NCI-H2107 treated with DMSO at 0.1 percent for 48 hours (cell line): ENCODE data around the gene RECQL5.

Experiments
- DNase-seq: peaks from one replicate; lab custom pipeline; 2025; ENCODE audit not compliant: unreplicated experiment; lab: John Stamatoyannopoulos, UW

RECQL5 gene

DNA sequence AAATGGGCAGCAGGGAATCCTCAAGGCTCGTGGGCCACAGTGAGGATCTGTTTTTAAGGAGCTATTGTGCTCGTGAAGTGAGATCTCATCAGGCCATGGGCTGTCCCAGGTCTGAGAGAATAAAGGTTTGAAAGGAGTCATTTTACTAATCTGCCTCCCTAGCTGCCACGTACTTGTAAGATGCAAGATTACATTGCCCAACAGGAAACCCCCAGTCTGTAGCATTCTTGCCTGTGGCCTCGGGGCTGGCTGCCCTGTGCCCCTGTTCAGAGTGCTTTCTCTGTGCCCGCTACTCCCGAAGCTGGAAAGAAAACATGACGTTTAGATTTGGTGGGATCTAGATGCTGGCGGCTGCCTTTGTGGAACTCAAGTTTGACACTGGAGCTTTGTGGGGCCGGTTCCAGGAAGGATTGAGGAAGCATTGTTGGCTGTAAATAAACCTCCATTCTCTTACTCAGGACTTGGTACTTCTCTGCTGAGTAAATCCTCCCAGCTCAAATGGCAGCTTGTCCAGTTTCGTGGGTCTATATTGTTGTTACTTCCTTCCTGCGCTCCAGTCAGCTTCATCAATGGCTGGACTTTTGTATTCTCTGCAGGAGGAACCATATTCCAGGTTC is 21.4 kb upstream of the RECQL5 start:
- no peak for DNase-seq

GRCh38 chr17:75685499-75685898 is 18.5 kb upstream of the RECQL5 start:
- DNase-seq, result no peak

DNA sequence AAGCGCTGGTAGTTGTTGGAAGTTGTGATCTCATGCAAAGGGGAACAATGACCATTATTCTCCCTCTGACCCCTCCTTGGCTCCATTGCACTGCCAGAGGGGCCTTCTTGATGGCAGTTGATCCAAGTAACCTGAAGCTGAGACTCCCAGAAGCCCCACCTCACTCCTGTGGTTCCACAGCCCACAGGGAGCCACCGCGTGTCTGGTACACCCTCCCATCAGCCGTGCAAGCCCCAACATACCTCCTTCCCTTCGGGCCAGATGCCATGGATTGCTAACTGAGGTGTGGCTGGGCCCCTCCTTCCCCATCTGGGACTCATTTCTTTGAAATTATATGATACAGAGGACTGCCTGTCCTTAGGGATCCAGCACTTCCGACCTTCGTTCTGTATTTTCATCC is 18.0 kb upstream of the RECQL5 start:
- no peak for DNase-seq

- DNase-seq, result no peak
These were observed 17.3 kb upstream of the RECQL5 start for GRCh38 chr17:75684249-75684648.

GRCh38 chr17:75683583-75683982 is 16.6 kb upstream of the RECQL5 start:
- DNase-seq, result no peak

GRCh38 chr17:75681289-75681688 is 14.3 kb upstream of the RECQL5 start:
- DNase-seq, result no peak

DNA sequence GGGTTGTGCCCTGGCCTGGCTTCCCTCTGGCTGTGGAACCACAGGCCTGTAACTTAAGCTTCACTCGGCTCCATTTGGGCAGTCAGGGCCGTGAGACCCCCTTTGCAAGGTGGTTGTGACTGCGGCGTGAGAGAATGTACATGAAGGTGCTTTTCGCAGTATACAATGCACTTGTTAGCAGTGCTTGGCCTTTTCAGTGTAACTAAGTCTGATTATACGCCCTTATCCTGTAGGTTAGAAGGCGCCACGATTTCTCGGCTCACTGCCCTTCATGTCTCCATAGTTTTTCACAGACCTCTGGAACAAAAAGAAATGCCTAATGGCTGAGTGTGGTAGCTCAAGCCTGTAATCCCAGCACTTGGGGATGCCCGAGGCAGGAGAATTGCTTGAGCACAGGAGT is 13.5 kb upstream of the RECQL5 start:
- DNase-seq, result no peak

DNA sequence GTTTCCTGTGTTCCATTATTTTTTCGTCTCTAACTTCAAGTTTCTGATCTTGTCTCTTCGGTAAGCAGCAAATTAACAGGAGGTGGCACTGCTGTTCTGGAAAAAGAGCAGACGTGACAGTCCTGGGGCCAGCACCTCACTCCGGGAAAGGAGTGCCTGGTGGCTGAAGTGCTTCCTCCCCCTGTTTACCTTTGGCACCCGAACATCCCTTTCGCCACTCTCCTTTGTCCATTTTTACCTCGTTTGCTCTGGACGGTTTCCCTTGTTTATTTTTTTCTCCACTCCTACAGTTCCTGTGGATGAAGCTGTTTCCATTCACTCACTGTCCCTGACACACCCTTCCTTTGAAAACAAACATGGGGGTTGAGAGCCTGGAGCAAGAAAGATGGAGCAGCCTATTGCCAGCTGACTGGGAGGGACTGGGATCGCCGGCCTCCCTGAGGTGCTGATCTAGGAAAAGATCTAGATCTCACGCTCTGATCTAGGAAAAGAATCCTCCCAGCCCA is 12.8 kb upstream of the RECQL5 start:
- DNase-seq, result no peak

DNA sequence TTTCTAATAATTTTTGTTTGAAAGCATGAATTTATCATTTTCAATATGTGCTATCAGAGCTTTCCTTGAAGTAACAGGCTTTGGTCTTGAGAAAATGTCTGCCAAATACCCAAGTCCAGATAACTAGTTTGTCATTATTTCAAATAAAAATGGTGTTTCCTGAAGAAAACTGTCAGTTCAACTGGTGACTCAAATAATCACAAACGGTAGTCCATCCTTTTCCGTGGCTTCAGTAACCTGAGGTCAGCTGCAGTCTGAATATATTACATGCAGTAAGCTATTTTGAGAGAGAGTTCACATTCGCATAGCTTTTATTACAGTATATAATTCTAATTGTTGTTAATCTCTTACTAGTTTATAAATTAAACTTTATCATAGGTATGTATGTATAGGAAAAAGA is 9.5 kb upstream of the RECQL5 start:
- DNase-seq, result no peak

DNA sequence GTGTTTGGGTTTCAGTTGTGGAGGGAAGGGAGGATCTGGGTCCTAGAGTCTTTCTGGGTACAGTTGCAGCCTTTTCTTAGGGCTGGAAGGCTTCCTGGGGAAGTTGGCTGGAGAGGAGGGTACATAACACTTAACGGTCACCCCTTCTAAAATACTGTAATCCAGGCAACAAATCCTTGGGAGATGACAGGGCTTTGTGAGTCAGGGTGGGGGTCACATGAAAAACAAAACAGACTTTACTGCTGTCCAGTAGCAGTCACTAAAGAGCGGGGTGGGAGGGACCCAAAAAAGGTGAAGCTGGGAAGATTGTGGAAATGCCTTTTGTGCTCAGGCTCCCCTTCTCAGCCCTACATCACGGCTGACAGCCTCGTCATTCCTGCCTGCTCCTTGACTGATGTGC is 6.5 kb upstream of the RECQL5 start:
- DNase-seq, result no peak

DNA sequence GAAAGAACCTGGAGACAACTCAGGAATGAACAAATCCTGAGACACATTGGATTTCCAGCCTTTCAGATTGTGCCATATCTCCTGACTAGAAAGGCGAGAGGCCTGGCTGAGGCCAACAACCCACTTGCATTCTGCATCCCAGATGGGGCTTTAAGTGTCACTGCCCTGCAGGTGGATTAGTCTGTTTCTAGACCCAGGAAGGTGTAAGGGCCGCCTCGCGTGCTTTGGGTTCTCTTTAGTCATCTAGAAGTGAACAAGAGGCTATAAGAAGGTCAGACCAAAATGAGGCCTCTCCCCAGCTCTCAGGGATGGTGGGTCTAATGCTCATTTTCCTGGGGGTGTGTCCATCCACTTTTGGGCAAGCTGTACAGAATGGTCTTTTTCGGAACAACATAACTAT is 5.1 kb upstream of the RECQL5 start:
- no peak for DNase-seq

DNA sequence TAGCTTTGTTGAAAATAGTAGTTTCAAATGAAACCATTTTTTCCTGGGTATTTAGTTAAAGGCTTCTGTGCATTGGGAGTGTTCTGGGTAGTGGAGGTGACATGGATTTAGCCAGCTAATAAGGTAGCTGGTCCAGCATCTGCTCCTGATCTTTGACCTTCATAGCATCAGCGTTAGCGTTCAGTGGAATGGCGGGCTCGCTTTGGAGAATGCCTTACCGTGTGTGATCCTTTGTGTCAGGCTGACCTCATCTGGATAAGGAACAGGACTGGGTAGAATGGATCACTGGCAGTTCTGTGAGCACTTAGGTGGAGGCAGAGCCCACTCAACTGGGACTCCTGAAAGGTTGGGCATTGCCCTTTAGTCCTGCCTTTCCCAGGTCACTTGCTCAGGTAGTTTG is 3.9 kb upstream of the RECQL5 start:
- DNase-seq, result no peak

DNA sequence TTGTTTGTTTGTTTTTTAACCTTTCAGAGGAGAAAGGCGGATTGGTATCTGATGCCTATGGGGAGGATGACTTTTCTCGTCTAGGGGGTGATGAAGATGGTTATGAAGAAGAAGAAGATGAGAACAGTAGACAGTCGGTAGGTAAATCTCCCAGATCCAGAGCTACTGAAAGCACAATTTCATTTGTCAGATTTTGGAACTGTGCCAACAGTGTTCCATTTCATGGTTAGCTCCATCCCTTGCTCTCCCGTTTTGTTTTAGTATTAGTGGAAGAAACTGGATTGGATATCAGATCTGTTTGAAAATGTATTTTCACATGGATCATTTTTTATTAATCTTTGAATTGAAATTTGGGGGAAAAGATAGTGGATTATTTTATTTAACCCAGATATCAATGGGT is 1.5 kb upstream of the RECQL5 start:
- DNase-seq, result no peak

DNA sequence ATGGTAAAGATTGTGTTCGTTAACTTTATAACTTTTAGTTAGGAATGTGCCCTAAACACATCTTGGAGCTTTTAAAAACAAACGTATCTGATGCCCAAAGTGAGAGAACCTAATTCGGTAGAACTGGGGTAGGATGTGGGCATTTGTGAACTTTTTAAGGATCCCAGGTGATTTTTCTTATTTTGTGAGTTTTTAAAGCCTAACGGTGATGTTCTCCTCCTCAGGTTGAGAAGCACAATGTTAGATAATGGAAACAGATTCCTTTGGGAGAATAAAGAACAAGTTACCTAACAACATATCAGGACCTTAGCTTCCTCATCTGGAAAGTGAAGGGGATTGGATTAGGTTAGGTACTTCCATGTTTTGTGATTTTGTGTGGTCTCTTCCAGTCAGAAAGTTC is 871 bp upstream of the RECQL5 start:
- no peak for DNase-seq

DNA sequence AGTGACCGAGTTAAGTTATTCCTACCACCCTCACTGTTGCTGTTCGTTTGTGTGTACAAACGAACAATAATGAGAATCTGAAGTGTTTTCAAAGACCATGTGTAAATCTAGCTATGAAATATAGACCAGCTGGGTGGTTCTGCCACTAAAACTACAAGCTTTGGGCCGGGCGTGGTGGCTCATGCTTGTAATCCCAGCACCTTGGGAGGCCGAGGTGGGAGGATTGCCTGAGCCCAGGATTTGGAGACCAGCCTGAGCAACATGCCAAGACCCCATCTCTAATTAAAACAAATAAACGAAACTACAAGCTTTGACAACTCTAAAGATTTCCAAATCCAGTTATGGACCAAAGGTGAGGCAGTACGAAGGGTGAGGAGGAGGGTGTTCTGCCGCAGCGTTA is 973 bp downstream of the RECQL5 start:
- no peak for DNase-seq

DNA sequence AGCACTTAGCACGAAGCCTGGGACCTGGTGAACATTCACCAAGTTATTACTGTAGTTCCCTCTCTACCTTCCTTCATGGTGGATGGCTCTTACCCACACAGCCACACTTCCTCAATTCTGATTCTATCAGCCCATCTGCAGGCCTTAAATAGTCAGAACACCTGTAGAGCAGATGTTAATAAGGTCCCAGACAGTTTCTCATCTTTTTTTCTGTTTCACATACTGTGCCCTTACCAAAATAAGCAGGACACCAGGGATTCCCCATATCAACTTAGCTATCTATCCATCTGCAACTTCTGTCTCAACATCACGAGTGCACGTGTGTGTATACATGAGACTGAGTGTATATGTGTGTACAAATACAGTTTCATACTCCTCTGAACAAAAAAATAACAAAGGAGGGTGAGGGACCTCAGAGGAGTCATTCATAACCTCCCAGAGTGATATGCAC is 2.8 kb downstream of the RECQL5 start:
- DNase-seq, result no peak

- no peak for DNase-seq
These were observed 4.4 kb downstream of the RECQL5 start for GRCh38 chr17:75662511-75662910.

DNA sequence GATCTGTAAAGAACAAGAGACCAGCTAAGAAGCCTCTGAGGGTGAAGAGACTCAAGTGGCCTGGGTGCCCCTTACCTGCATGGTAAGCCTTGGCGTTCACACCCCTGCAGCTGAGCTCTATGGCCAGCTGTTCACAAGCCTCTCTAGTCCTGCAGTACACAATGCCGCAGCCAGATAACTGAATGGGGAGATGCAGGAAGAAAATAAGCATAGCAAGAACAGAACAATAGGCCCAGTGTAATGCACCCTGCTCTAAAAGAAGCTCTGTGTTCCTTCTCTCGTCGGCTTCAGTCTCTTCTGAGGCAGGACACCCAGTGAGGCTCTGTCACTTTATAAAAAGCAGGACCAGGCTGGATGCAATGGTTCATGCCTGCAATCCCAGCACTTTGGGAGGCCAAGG is 5.4 kb downstream of the RECQL5 start:
- DNase-seq, result no peak

GRCh38 chr17:75658237-75658636 is 8.7 kb downstream of the RECQL5 start:
- DNase-seq, result no peak

GRCh38 chr17:75654176-75654575 is 12.8 kb downstream of the RECQL5 start:
- DNase-seq, result no peak

GRCh38 chr17:75652934-75653549 is 13.9 kb downstream of the RECQL5 start:
- no peak for DNase-seq

GRCh38 chr17:75652341-75652740 is 14.6 kb downstream of the RECQL5 start:
- DNase-seq, result no peak

- no peak for DNase-seq
These were observed 16.1 kb downstream of the RECQL5 start for GRCh38 chr17:75650874-75651273.
